Panc1 (cell line): ENCODE measurements around the gene C2orf81. TPM values are rescaled to one million over a fixed set of nuclear protein-coding genes. Genes with fewer than 3 reads are reported as not detected.

ENCODE experiments used
- ATAC-seq: fragments of 200-7000 bp; cut with Tn5 transposase; 2 replicates; pipeline ENCODE4 v1.9.1; 2020; ENCODE audit warnings: mild to moderate bottlenecking, moderate library complexity
- BruUV-seq: library from RNA; stranded (reverse); fragments of 400-500 nt; replicated peaks from 2 replicates; lab custom pipeline; 2021; lab: Mats Ljungman, UMichigan
- CTCF ChIA-PET: fragments of 300-600 bp; sonication (Branson Sonifier 250); formaldehyde crosslinking; loops from one replicate; lab custom pipeline; 2022; ENCODE audit warnings: antibody characterized with exemption; lab: Charles Lee
- POLR2A ChIA-PET: fragments of 300-600 bp; sonication (Branson Sonifier 250); formaldehyde crosslinking; loops from one replicate; lab custom pipeline; 2022; ENCODE audit warnings: antibody characterized with exemption; lab: Charles Lee
- DNase-seq: peaks from one replicate; pipeline ENCODE4 v3.0.0-alpha.2; 2010; ENCODE audit warnings: low read depth, low spot score
- H3K27ac ChIP-seq: 2 replicates; pipeline ENCODE4 v1.5.1; 2011; ENCODE audit warnings: mild to moderate bottlenecking, low read length, inconsistent platforms
- H3K27me3 ChIP-seq: fragments of 200-500 bp; sonication (Bioruptor generic); 2 replicates; pipeline ENCODE4 v1.6.0; 2014; ENCODE audit warnings: low read length, inconsistent platforms; ENCODE audit not compliant: control insufficient read depth, insufficient read depth
- H3K36me3 ChIP-seq: fragments of 200-500 bp; sonication (Bioruptor generic); 2 replicates; pipeline ENCODE4 v1.5.1; 2014; ENCODE audit warnings: inconsistent platforms, mild to moderate bottlenecking, low read length, moderate library complexity; ENCODE audit not compliant: control insufficient read depth, insufficient read depth
- H3K4me1 ChIP-seq: 2 replicates; pipeline ENCODE4 v1.5.1; 2011; ENCODE audit warnings: inconsistent platforms, mild to moderate bottlenecking, low read length, moderate library complexity; ENCODE audit not compliant: control insufficient read depth, insufficient read depth
- H3K4me3 ChIP-seq, 2 experiments: 2 replicates each; pipeline ENCODE4 v1.5.1; 2011 to 2012; ENCODE audit warnings: low read depth in 2 of 2, low read length in 2 of 2, mild to moderate bottlenecking in 2 of 2, inconsistent platforms in 1 of 2, moderate library complexity in 1 of 2
- H3K9me3 ChIP-seq: fragments of 200-500 bp; sonication (Bioruptor generic); 2 replicates; pipeline ENCODE4 v1.5.1; 2014; ENCODE audit warnings: low read depth, mild to moderate bottlenecking, inconsistent platforms, low read length, moderate library complexity; ENCODE audit not compliant: control insufficient read depth, insufficient read depth
- POLR2AphosphoS5 ChIP-seq: IDR thresholded peaks from 2 replicates; pipeline ENCODE4 v1.6.1; 2012; ENCODE audit warnings: mild to moderate bottlenecking, low read depth, low read length, moderate library complexity
- REST ChIP-seq, 2 experiments: IDR thresholded peaks; 2 replicates each; pipeline ENCODE4 v1.6.1; 2011 to 2012; ENCODE audit warnings: low read depth in 2 of 2, control low read depth in 1 of 2, low read length in 1 of 2, mild to moderate bottlenecking in 1 of 2, moderate library complexity in 1 of 2; ENCODE audit not compliant: insufficient read depth in 1 of 2
- SIN3A ChIP-seq: IDR thresholded peaks from 2 replicates; pipeline ENCODE4 v1.6.1; 2012; ENCODE audit warnings: low read depth, mild to moderate bottlenecking, low read length, moderate library complexity, borderline replicate concordance; ENCODE audit not compliant: insufficient read depth
- TCF7L2 ChIP-seq: IDR thresholded peaks from 2 replicates; pipeline ENCODE4 v1.6.1; 2011; ENCODE audit warnings: mild to moderate bottlenecking, low read depth, low read length, inconsistent platforms
- in situ Hi-C: cut with HindIII; loops from 2 replicates; pipeline ENCODE4 v1.10.0; 2016; ENCODE audit warnings: low sequenced_read_pairs, low pct_unique_long_range_greater_than_20kb
- intact Hi-C: fragments of 100-400 bp; cut with micrococcal nuclease; formaldehyde crosslinking; loops from one replicate; pipeline ENCODE4 v1.10.0; 2022; ENCODE audit not compliant: unreplicated experiment
- total RNA-seq: library from RNA; stranded (reverse); gene quantifications from one replicate; pipeline ENCODE4 v1.2.1, GENCODE V29; 2021; ENCODE audit not compliant: unreplicated experiment
- TF ChIP-seq, protein P1 (sequence below): fragments of 450-650 bp; IDR thresholded peaks from 2 replicates; pipeline ENCODE4 v1.5.1; 2017; ENCODE audit warnings: mild to moderate bottlenecking

Gene C2orf81
- total RNA-seq, 1 experiment from 2014 or later = 3.9 TPM

GRCh38 chr2:74372674-74373073 lies 48.7 kb downstream of the C2orf81 start:
- H3K27ac ChIP-seq = no peak overlapping the region
- in situ Hi-C loops (no loop called here), intact Hi-C loops (no loop called here)
- H3K36me3 ChIP-seq = peaks cover 13% of the 10 kb centered on the region; the same call in 1 of the 2 replicates
- no peak overlapping the region for H3K4me3 ChIP-seq
- H3K27me3 ChIP-seq = no peaks in the 10 kb centered on the region
- H3K9me3 ChIP-seq = no peaks in the 10 kb centered on the region
- H3K4me1 ChIP-seq = no peaks in the 10 kb centered on the region
- no peak for DNase-seq
- no TSS peak for BruUV-seq
- POLR2A ChIA-PET = no interaction called here
- ATAC-seq = no peak
- TF ChIP-seq, protein P1, sequence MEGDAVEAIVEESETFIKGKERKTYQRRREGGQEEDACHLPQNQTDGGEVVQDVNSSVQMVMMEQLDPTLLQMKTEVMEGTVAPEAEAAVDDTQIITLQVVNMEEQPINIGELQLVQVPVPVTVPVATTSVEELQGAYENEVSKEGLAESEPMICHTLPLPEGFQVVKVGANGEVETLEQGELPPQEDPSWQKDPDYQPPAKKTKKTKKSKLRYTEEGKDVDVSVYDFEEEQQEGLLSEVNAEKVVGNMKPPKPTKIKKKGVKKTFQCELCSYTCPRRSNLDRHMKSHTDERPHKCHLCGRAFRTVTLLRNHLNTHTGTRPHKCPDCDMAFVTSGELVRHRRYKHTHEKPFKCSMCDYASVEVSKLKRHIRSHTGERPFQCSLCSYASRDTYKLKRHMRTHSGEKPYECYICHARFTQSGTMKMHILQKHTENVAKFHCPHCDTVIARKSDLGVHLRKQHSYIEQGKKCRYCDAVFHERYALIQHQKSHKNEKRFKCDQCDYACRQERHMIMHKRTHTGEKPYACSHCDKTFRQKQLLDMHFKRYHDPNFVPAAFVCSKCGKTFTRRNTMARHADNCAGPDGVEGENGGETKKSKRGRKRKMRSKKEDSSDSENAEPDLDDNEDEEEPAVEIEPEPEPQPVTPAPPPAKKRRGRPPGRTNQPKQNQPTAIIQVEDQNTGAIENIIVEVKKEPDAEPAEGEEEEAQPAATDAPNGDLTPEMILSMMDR = no peak
- no peak for TF ChIP-seq REST (IDR thresholded peaks at IDR 0.05; ENCODE audit: insufficient read depth in 1 of 2, low read depth in 2 of 2, low read length in 1 of 2)
- TF ChIP-seq SIN3A = no peak
- no peak for TF ChIP-seq TCF7L2
- no peak for TF ChIP-seq POLR2AphosphoS5
- CTCF ChIA-PET = no interaction called here

- H3K36me3 ChIP-seq = peaks cover 18% of the 10 kb centered on the region; the same call in 1 of the 2 replicates
- no peak overlapping the region for H3K27ac ChIP-seq
- no peaks in the 10 kb centered on the region for H3K4me1 ChIP-seq
- CTCF ChIA-PET = no interaction called here
- no TSS peak for BruUV-seq
- in situ Hi-C loops (no loop called here), intact Hi-C loops (no loop called here)
- TF ChIP-seq TCF7L2 (no peak), REST (IDR thresholded peaks at IDR 0.05; ENCODE audit: insufficient read depth in 1 of 2, low read depth in 2 of 2, low read length in 1 of 2) (no peak), POLR2AphosphoS5 (no peak), SIN3A (no peak)
- TF ChIP-seq, protein P1 = no peak
- no peaks in the 10 kb centered on the region for H3K9me3 ChIP-seq
- no peaks in the 10 kb centered on the region for H3K27me3 ChIP-seq
- no peak for ATAC-seq
- POLR2A ChIA-PET = interaction anchor here (0.6 kb wide), 1 partner anchor 583 kb away, joined by 3 read pairs; no protein-coding TSS in a partner anchor
- no peak overlapping the region for H3K4me3 ChIP-seq
- DNase-seq = no peak
Observed at GRCh38 chr2:74371421-74371820, 50.0 kb downstream of the C2orf81 start.
